Iris pigment epithelial cell (primary cell): ENCODE results near the gene SPZ1.
"Not testable (repeated sequence)": the region's sequence is repeated elsewhere in the genome, so short reads cannot be mapped to it uniquely, and the experiment has no call there.

Experiments used
- DNase-seq: peaks from one replicate; pipeline ENCODE4 v3.0.0-alpha.2; 2011; ENCODE audit warnings: low read depth

SPZ1 gene

GRCh38 chr5:80339116-80339515 is 19.3 kb downstream of the SPZ1 start:
- no peak for DNase-seq

GRCh38 chr5:80341016-80341775 is 21.4 kb downstream of the SPZ1 start:
- DNase-seq = no peak

- DNase-seq = peak; percentile 1
Observed at GRCh38 chr5:80343067-80343466, 23.3 kb downstream of the SPZ1 start.

GRCh38 chr5:80346055-80346454 is 26.3 kb downstream of the SPZ1 start:
- peak; percentile 16 for DNase-seq

GRCh38 chr5:80348171-80348570 is 28.4 kb downstream of the SPZ1 start:
- DNase-seq = no peak

- not testable (repeated sequence) for DNase-seq
Observed at GRCh38 chr5:80351019-80351418, 31.2 kb downstream of the SPZ1 start.

GRCh38 chr5:80355686-80356085 is 35.9 kb downstream of the SPZ1 start:
- no peak for DNase-seq

GRCh38 chr5:80357671-80358070 is 37.9 kb downstream of the SPZ1 start:
- no peak for DNase-seq

GRCh38 chr5:80360914-80361444 is 41.2 kb downstream of the SPZ1 start:
- DNase-seq = no peak

GRCh38 chr5:80364892-80365291 is 45.1 kb downstream of the SPZ1 start:
- no peak for DNase-seq

- DNase-seq = no peak
Observed at GRCh38 chr5:80368661-80369480, 49.1 kb downstream of the SPZ1 start.

GRCh38 chr5:80369521-80369920 is 49.7 kb downstream of the SPZ1 start:
- peak; percentile 0 for DNase-seq

GRCh38 chr5:80370390-80370789 is 50.6 kb downstream of the SPZ1 start:
- no peak for DNase-seq
